ENCODE measurements around the gene SEC14L1. TPM values are rescaled to one million over a fixed set of nuclear protein-coding genes. Genes with fewer than 3 reads are reported as not detected.

Gene SEC14L1
- total RNA-seq, 1 experiment from 2014 or later = 50.6 TPM

GRCh38 chr17:77264617-77265230 is 124.0 kb downstream of the SEC14L1 start:
- Mint-ChIP-seq H3K4me1 (ENCODE audit: low read depth, unreplicated experiment) (peaks cover 13% of the 10 kb centered on the region), H3K27me3 (ENCODE audit: unreplicated experiment) (no peaks in the 10 kb centered on the region), H3K36me3 (ENCODE audit: insufficient read depth, unreplicated experiment) (peaks cover 4% of the 10 kb centered on the region), H3K4me3 (ENCODE audit: low read depth, unreplicated experiment) (no peak overlapping the region), H3K27ac (ENCODE audit: unreplicated experiment) (no peak overlapping the region), H3K9me3 (ENCODE audit: low read depth, unreplicated experiment) (no peaks in the 10 kb centered on the region)
- TF ChIP-seq CTCF (IDR thresholded peaks at IDR 0.05; ENCODE audit: unreplicated experiment) = no peak
- no TSS peak for BruUV-seq (replicated peaks)
- CTCF ChIA-PET = no interaction called here
- no peak for DNase-seq
- intact Hi-C loops (cut with micrococcal nuclease; ENCODE audit: unreplicated experiment) = no loop called here

GRCh38 chr17:77266213-77266612 is 125.4 kb downstream of the SEC14L1 start:
- intact Hi-C loops (cut with micrococcal nuclease; ENCODE audit: unreplicated experiment) = no loop called here
- H3K9me3 Mint-ChIP-seq (ENCODE audit: low read depth, unreplicated experiment) = no peaks in the 10 kb centered on the region
- no peaks in the 10 kb centered on the region for H3K27me3 Mint-ChIP-seq (ENCODE audit: unreplicated experiment)
- H3K4me1 Mint-ChIP-seq (ENCODE audit: low read depth, unreplicated experiment) = peaks cover 23% of the 10 kb centered on the region
- TF ChIP-seq CTCF (IDR thresholded peaks at IDR 0.05; ENCODE audit: unreplicated experiment) = no peak
- no peak overlapping the region for H3K4me3 Mint-ChIP-seq (ENCODE audit: low read depth, unreplicated experiment)
- BruUV-seq (replicated peaks) = no TSS peak
- peaks cover 10% of the 10 kb centered on the region for H3K36me3 Mint-ChIP-seq (ENCODE audit: insufficient read depth, unreplicated experiment)
- DNase-seq = no peak
- CTCF ChIA-PET = no interaction called here
- H3K27ac Mint-ChIP-seq (ENCODE audit: unreplicated experiment) = no peak overlapping the region
